AG09309 (cell line): ENCODE results near the gene LAMC1.

Experiments
- DNase-seq: peaks from one replicate; pipeline ENCODE4 v3.0.0-alpha.2; 2010; ENCODE audit warnings: low read depth
- H3K4me3 ChIP-seq: 2 replicates; pipeline ENCODE4 v1.5.1; 2011; ENCODE audit warnings: mild to moderate bottlenecking, low read depth, low read length, moderate library complexity; ENCODE audit not compliant: control insufficient read depth
- CTCF ChIP-seq: IDR thresholded peaks from 2 replicates; pipeline ENCODE4 v1.5.1; 2011; ENCODE audit warnings: mild to moderate bottlenecking, low read depth, low read length, inconsistent platforms; ENCODE audit not compliant: insufficient read depth, control insufficient read depth; ENCODE audit errors: missing control alignments

Gene LAMC1

DNA sequence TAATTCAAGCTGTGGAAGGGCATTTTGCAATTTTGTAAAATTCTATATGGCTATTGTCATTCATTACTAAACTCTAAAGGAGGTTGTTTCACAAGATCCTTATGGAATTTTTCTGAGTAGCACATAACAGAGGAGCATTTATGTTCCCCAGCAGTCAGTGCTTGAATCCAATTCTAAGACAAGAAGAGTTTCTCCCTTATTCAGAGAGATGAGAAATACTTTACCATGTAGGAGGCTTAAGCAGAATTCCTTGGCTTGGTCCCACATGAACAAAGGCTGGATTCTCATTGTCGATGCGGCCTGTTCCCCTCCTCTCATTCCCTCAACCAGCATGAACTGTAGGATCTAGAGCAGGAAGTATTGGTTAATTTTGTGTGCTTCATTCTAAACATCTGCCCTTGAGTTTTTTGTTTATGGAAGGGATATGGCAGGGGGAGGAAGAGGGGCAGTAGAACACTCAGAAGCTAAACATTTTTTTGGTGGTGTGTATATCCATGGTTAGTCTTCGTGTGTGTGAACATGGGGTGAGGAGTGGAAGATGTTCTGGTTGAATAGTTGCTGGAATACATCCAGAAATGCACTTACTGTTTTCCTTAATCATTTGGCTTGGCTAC is 74.3 kb downstream of the LAMC1 start:
- H3K4me3 ChIP-seq: no peak overlapping the region
- TF ChIP-seq CTCF: no peak
- no peak for DNase-seq

DNA sequence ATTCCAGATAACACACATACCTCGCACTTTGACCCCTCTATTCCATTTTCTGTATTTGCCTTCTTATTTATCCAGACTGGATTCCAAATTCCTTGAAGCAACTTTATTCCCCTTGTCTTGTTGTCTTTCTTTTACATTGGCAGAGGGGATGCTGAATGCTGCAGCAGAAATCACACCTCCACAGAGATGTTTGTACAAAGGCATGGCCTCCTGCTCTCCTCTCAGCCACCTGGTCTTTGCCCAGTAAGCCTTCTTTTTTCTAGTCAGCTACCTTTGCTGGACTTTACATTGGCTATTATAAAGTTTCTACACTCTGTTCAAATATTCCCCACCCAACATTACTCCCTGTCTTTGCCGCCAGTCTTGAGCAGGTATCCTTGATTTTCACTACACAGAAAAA is 75.1 kb downstream of the LAMC1 start:
- TF ChIP-seq CTCF: no peak
- DNase-seq: no peak
- H3K4me3 ChIP-seq: no peak overlapping the region

GRCh38 chr1:183100361-183100974 is 77.2 kb downstream of the LAMC1 start:
- no peak for DNase-seq
- no peak overlapping the region for H3K4me3 ChIP-seq
- no peak for TF ChIP-seq CTCF

DNA sequence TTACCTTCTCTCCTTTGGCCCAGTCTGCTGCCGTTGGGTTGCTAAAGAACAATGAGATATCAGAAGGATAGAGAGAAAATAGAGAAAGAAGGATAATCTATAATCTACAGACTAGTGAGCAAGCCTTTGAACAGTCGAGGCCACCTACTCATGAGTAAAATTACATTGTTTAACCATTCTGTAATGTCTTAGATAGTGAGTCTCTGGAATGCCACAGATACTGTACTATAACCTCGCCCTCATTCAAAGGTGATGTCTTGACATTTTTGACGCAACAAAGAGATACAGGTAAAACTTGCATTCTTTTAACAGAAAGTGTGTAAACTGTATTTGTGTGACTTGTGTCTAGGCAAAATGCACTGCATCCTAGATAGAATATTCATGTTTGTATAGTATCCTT is 77.9 kb downstream of the LAMC1 start:
- TF ChIP-seq CTCF: no peak
- DNase-seq: no peak
- H3K4me3 ChIP-seq: no peak overlapping the region

- DNase-seq: no peak
- TF ChIP-seq CTCF: no peak
- no peak overlapping the region for H3K4me3 ChIP-seq
Measured at GRCh38 chr1:183101841-183102276, 78.6 kb downstream of the LAMC1 start.

GRCh38 chr1:183103147-183103546 is 79.9 kb downstream of the LAMC1 start:
- no peak overlapping the region for H3K4me3 ChIP-seq
- DNase-seq: no peak
- no peak for TF ChIP-seq CTCF

DNA sequence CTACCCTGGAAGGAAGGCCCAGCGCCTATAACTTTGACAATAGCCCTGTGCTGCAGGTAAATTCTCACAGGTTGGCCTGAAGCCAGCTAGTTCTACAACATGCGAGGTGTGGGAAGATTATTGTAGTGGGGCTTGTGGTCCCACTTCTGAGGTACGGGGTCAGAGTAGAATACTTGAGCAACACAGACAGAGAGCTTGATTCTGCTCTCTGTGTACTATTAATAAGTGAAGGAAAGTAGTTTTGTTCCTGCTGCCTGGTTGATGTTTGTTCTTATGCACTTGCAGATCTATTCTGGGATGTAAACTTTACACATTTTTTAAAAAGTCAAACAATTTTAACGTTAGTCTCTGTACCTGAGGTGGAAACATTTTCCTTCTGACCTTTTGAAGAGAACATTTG is 80.4 kb downstream of the LAMC1 start:
- TF ChIP-seq CTCF: no peak
- DNase-seq: no peak
- H3K4me3 ChIP-seq: no peak overlapping the region
